Liver (tissue), 9 donors: ENCODE data around the gene TMLHE. TPM values are rescaled to one million over a fixed set of nuclear protein-coding genes. Genes with fewer than 3 reads are reported as not detected.
A peak's percentile ranks its signal among the peaks of the same experiment; 100 is the strongest.
"Not testable (repeated sequence)": the region's sequence is repeated elsewhere in the genome, so short reads cannot be mapped to it uniquely, and the experiment has no call there.

Experiments used
- DNase-seq: peaks from one replicate; pipeline ENCODE4 v3.0.0-alpha.2; 2017; ENCODE audit warnings: low spot score
- H3K27ac ChIP-seq, 2 donors: one replicate each; pipeline ENCODE4 v1.7.0; 2013; ENCODE audit warnings: inconsistent platforms in 2 of 2, low read length in 2 of 2, control low read depth in 1 of 2, low read depth in 1 of 2, mild to moderate bottlenecking in 1 of 2
- H3K27me3 ChIP-seq, 4 donors: one replicate each; pipeline versions ENCODE4 v1.6.1 to v1.7.0; 2013; ENCODE audit warnings: low read length in 3 of 4, inconsistent platforms in 1 of 4, mild to moderate bottlenecking in 1 of 4, moderate library complexity in 1 of 4; ENCODE audit not compliant: control insufficient read depth in 4 of 4, insufficient read depth in 4 of 4
- H3K36me3 ChIP-seq, 4 donors: one replicate each; pipeline versions ENCODE4 v1.6.1 to v1.7.0; 2013; ENCODE audit warnings: low read length in 3 of 4, mild to moderate bottlenecking in 3 of 4, low read depth in 1 of 4, moderate library complexity in 1 of 4; ENCODE audit not compliant: control insufficient read depth in 4 of 4, insufficient read depth in 3 of 4
- H3K4me1 ChIP-seq, 4 donors: one replicate each; pipeline versions ENCODE4 v1.6.1 to v1.7.0; 2013; ENCODE audit warnings: low read length in 3 of 4, mild to moderate bottlenecking in 3 of 4, moderate library complexity in 1 of 4; ENCODE audit not compliant: control insufficient read depth in 4 of 4, insufficient read depth in 4 of 4
- H3K4me3 ChIP-seq, 3 donors: one replicate each; pipeline versions ENCODE4 v1.6.1 to v1.7.0; 2013; ENCODE audit warnings: low read length in 3 of 3, control low read depth in 1 of 3, low read depth in 1 of 3, mild to moderate bottlenecking in 1 of 3
- H3K9ac ChIP-seq, 2 donors: one replicate each; pipeline ENCODE4 v1.7.0; 2013; ENCODE audit warnings: low read length in 2 of 2, mild to moderate bottlenecking in 2 of 2, moderate library complexity in 2 of 2, control low read depth in 1 of 2, low read depth in 1 of 2
- H3K9me3 ChIP-seq, 4 donors: one replicate each; pipeline versions ENCODE4 v1.6.1 to v1.7.0; 2013; ENCODE audit warnings: low read length in 3 of 4; ENCODE audit not compliant: control insufficient read depth in 4 of 4
- FOXA1 ChIP-seq: IDR thresholded peaks from 2 replicates; pipeline ENCODE4 v1.6.1; 2016; ENCODE audit warnings: antibody characterized with exemption
- FOXA2 ChIP-seq: IDR thresholded peaks from 2 replicates; pipeline ENCODE4 v1.6.1; 2016; ENCODE audit warnings: antibody characterized with exemption
- GABPA ChIP-seq, 2 donors: IDR thresholded peaks in 1 of 2; conservative IDR thresholded peaks in 1 of 2; 2 replicates each; pipeline ENCODE4 v1.6.1; 2016; ENCODE audit warnings: antibody characterized with exemption in 2 of 2, mild to moderate bottlenecking in 1 of 2, moderate library complexity in 1 of 2
- HNF4A ChIP-seq, 2 donors: conservative IDR thresholded peaks; 2 replicates each; pipeline ENCODE4 v1.6.1; 2016; ENCODE audit warnings: antibody characterized with exemption in 2 of 2, mild to moderate bottlenecking in 2 of 2
- HNF4G ChIP-seq: IDR thresholded peaks from 2 replicates; pipeline ENCODE4 v1.6.1; 2016; ENCODE audit warnings: antibody characterized with exemption
- JUND ChIP-seq, 2 donors: IDR thresholded peaks; 2 replicates each; pipeline ENCODE4 v1.6.1; 2016; ENCODE audit warnings: antibody characterized with exemption in 2 of 2
- NR2F2 ChIP-seq: IDR thresholded peaks from 2 replicates; pipeline ENCODE4 v1.6.1; 2016; ENCODE audit warnings: antibody characterized with exemption
- RAD21 ChIP-seq, 2 donors: IDR thresholded peaks; 2 replicates each; pipeline ENCODE4 v1.6.1; 2016; ENCODE audit warnings: antibody characterized with exemption in 2 of 2, mild to moderate bottlenecking in 2 of 2
- RXRA ChIP-seq, 2 donors: IDR thresholded peaks; 2 replicates each; pipeline ENCODE4 v1.6.1; 2017 to 2018; ENCODE audit warnings: antibody characterized with exemption in 2 of 2, mild to moderate bottlenecking in 1 of 2
- SP1 ChIP-seq: IDR thresholded peaks from 2 replicates; pipeline ENCODE4 v1.6.1; 2018; ENCODE audit warnings: antibody characterized with exemption, mild to moderate bottlenecking
- WGBS: extraction: QIAGEN DNeasy Blood & Tissue Kit; methylation state at CpG from one replicate; pipeline ENCODE4 v1.1.7; 2013; 5-methylcytosine and 5-hydroxymethylcytosine counted together
- polyA plus RNA-seq, 2 donors: library from polyadenylated mRNA; stranded (reverse) in 1 of 2; unstranded in 1 of 2; fragments of 200-250 nt in 1 of 2; fragments of >200 nt in 1 of 2; fragmentation: Nextera tagmentation in 1 of 2; extraction: Ambion mirVana in 1 of 2; gene quantifications; one replicate each; pipeline versions ENCODE4 v1.2.1 to v1.2.3, GENCODE V29; 2013 to 2015
- total RNA-seq, 2 donors: library from RNA; depleted of rRNA; stranded (reverse); fragments of >200 nt; gene quantifications; one replicate each; pipeline ENCODE4 v1.2.3, GENCODE V29; 2014
- TF ChIP-seq, protein P1 (sequence below): IDR thresholded peaks from 2 replicates; pipeline ENCODE4 v1.6.1; 2016; ENCODE audit warnings: antibody characterized with exemption
- TF ChIP-seq, protein P2 (sequence below): IDR thresholded peaks from 2 replicates; pipeline ENCODE4 v1.6.1; 2016; ENCODE audit warnings: antibody characterized with exemption
- TF ChIP-seq, protein P3 (sequence below): IDR thresholded peaks from 2 replicates; pipeline ENCODE4 v1.6.1; 2016; ENCODE audit warnings: antibody characterized with exemption, mild to moderate bottlenecking
- TF ChIP-seq, protein P4 (sequence below): fragments of 150-350 bp; IDR thresholded peaks from 2 replicates; pipeline ENCODE4 v1.5.1; 2017; ENCODE audit warnings: improper control_type of control experiment, low read depth, low read length; ENCODE audit not compliant: missing input control
- TF ChIP-seq, protein P5 (sequence below): IDR thresholded peaks from 2 replicates; pipeline ENCODE4 v1.6.1; 2016; ENCODE audit warnings: antibody characterized with exemption
- donor health status: healthy.
- donor health status: healthy.
- donor health status: healthy.
- donor health status: healthy.
- donor health status: healthy.

Gene TMLHE
- total and polyA plus RNA-seq, 4 donors: 10.4 to 21.3 (median 12.2) TPM

DNA sequence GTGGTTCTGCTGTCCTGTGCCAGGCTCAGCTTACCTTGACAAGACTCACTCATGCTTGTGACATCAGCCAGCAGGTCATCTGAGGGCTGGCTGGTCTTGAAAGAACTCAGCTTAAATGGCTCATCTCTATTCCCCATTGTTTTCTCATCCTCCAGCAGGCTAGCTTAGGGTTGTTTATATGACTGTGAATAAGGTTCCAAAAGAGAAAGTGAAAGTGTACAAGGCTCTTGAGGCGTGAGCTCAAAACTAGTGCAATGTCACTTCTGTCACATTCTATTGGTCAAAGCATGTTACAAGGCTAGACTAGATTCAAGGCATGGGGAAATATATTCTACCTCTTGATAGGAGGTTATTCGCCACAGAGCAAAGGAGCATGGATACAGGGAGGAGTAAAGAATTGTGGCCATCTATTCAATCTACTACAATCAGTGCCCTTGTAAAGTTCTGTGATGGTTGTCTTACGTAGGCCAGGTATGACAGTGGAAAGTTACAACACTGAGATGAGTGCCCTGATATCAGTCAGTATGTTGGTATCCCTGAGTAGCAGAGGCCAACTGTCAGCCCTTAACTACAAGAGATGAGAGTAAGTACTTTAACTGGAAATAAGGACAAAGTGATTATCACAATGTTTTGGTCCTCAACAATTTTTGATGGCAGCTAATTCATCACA lies 19.8 kb upstream of the TMLHE start:
- Histone ChIP-seq H3K27me3 (no peaks in the 10 kb centered on the region), H3K4me3 (peak overlapping the region; percentile 26 to 44 (median 43)), H3K4me1 (peaks cover 0 to 3% (median 0%) of the 10 kb centered on the region in 4 donors), H3K9ac (peak overlapping the region; percentile 16 to 51), H3K27ac (peak overlapping the region in 1 of 2 donors; percentile 74), H3K9me3 (no peaks in the 10 kb centered on the region), H3K36me3 (no peaks in the 10 kb centered on the region)
- TF ChIP-seq RAD21 (IDR thresholded peaks at IDR 0.05): no peak
- TF ChIP-seq, protein P1, sequence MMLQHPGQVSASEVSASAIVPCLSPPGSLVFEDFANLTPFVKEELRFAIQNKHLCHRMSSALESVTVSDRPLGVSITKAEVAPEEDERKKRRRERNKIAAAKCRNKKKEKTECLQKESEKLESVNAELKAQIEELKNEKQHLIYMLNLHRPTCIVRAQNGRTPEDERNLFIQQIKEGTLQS: no peak
- DNase-seq: no peak
- WGBS: 32% methylated on average over 3 of the region's 3 CpGs

DNA sequence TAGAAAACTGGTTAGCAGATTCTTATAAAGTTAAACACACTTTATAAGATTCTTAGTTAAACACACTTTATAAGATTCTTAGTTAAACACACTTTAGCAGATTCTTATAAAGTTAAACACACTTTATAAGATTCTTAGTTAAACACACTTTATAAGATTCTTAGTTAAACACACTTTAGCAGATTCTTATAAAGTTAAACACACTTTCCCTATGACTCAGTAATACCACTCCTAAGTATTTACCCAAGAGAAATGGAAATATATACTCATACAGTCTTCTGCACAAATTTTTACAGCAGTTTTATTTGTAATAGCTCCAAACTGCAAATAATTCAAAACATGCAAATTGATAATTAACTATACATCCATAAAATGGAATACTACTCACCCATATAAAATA lies 7.4 kb upstream of the TMLHE start:
- H3K27ac ChIP-seq, H3K4me1 ChIP-seq, H3K27me3 ChIP-seq, H3K9me3 ChIP-seq, H3K9ac ChIP-seq, H3K4me3 ChIP-seq, H3K36me3 ChIP-seq, DNase-seq: not testable (repeated sequence)

DNA sequence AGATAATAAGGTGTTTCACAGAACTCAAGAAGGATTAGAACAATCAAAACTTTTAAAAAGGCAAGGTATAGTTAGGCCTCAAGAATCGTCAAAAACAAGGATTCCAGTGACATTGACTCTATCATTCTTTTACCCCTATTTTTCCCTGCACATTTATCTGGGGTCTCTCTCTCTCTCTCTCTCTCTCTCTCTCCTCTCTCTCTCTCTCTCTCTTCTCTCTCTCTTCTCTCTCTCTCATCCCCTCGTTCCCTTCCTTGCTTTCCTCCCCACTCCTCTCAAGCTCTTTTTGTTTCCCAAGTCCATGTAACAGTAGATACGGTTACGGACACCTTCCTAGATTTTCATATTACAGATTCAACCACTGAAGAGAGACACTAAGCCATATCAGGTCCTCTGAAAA lies 3.2 kb upstream of the TMLHE start:
- Histone ChIP-seq H3K27ac (no peak overlapping the region), H3K4me3 (no peak overlapping the region), H3K27me3 (no peaks in the 10 kb centered on the region), H3K9me3 (no peaks in the 10 kb centered on the region), H3K9ac (no peak overlapping the region), H3K4me1 (peaks cover 0 to 6% (median 4%) of the 10 kb centered on the region in 4 donors), H3K36me3 (no peaks in the 10 kb centered on the region)
- TF ChIP-seq, protein P2, sequence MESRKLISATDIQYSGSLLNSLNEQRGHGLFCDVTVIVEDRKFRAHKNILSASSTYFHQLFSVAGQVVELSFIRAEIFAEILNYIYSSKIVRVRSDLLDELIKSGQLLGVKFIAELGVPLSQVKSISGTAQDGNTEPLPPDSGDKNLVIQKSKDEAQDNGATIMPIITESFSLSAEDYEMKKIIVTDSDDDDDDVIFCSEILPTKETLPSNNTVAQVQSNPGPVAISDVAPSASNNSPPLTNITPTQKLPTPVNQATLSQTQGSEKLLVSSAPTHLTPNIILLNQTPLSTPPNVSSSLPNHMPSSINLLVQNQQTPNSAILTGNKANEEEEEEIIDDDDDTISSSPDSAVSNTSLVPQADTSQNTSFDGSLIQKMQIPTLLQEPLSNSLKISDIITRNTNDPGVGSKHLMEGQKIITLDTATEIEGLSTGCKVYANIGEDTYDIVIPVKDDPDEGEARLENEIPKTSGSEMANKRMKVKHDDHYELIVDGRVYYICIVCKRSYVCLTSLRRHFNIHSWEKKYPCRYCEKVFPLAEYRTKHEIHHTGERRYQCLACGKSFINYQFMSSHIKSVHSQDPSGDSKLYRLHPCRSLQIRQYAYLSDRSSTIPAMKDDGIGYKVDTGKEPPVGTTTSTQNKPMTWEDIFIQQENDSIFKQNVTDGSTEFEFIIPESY: no peak
- TF ChIP-seq, protein P3, sequence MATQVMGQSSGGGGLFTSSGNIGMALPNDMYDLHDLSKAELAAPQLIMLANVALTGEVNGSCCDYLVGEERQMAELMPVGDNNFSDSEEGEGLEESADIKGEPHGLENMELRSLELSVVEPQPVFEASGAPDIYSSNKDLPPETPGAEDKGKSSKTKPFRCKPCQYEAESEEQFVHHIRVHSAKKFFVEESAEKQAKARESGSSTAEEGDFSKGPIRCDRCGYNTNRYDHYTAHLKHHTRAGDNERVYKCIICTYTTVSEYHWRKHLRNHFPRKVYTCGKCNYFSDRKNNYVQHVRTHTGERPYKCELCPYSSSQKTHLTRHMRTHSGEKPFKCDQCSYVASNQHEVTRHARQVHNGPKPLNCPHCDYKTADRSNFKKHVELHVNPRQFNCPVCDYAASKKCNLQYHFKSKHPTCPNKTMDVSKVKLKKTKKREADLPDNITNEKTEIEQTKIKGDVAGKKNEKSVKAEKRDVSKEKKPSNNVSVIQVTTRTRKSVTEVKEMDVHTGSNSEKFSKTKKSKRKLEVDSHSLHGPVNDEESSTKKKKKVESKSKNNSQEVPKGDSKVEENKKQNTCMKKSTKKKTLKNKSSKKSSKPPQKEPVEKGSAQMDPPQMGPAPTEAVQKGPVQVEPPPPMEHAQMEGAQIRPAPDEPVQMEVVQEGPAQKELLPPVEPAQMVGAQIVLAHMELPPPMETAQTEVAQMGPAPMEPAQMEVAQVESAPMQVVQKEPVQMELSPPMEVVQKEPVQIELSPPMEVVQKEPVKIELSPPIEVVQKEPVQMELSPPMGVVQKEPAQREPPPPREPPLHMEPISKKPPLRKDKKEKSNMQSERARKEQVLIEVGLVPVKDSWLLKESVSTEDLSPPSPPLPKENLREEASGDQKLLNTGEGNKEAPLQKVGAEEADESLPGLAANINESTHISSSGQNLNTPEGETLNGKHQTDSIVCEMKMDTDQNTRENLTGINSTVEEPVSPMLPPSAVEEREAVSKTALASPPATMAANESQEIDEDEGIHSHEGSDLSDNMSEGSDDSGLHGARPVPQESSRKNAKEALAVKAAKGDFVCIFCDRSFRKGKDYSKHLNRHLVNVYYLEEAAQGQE: no peak
- TF ChIP-seq HNF4A (conservative IDR thresholded peaks at IDR 0.05) (no peak), RAD21 (IDR thresholded peaks at IDR 0.05) (no peak), RXRA (IDR thresholded peaks at IDR 0.05) (no peak), JUND (IDR thresholded peaks at IDR 0.05) (no peak), HNF4G (no peak), NR2F2 (no peak), GABPA (IDR thresholded peaks at IDR 0.05 in 1 of 2, conservative IDR thresholded peaks at IDR 0.05 in 1 of 2) (no peak), FOXA1 (no peak), SP1 (no peak), FOXA2 (no peak)
- TF ChIP-seq, protein P4, sequence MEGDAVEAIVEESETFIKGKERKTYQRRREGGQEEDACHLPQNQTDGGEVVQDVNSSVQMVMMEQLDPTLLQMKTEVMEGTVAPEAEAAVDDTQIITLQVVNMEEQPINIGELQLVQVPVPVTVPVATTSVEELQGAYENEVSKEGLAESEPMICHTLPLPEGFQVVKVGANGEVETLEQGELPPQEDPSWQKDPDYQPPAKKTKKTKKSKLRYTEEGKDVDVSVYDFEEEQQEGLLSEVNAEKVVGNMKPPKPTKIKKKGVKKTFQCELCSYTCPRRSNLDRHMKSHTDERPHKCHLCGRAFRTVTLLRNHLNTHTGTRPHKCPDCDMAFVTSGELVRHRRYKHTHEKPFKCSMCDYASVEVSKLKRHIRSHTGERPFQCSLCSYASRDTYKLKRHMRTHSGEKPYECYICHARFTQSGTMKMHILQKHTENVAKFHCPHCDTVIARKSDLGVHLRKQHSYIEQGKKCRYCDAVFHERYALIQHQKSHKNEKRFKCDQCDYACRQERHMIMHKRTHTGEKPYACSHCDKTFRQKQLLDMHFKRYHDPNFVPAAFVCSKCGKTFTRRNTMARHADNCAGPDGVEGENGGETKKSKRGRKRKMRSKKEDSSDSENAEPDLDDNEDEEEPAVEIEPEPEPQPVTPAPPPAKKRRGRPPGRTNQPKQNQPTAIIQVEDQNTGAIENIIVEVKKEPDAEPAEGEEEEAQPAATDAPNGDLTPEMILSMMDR: no peak
- TF ChIP-seq, protein P5, sequence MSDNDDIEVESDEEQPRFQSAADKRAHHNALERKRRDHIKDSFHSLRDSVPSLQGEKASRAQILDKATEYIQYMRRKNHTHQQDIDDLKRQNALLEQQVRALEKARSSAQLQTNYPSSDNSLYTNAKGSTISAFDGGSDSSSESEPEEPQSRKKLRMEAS: no peak
- 91% methylated on average over 4 of the region's 4 CpGs for WGBS
- no peak for DNase-seq
